Neural progenitor cell (in vitro differentiated cells): Measurements from ENCODE around the gene WDPCP.

Experiments used
- CTCF ChIP-seq: fragments of 200-600 bp; sonication (generic); IDR thresholded peaks from 2 replicates; pipeline ENCODE4 v1.5.1; 2017; ENCODE audit warnings: antibody characterized with exemption, mild to moderate bottlenecking
- EZH2 ChIP-seq: fragments of 200-600 bp; sonication (generic); IDR thresholded peaks from 2 replicates; pipeline ENCODE4 v1.6.1; 2017; ENCODE audit warnings: antibody characterized with exemption, mild to moderate bottlenecking, moderate library complexity
- EZH2phosphoT487 ChIP-seq: fragments of 200-600 bp; sonication (generic); IDR thresholded peaks from 2 replicates; pipeline ENCODE4 v1.6.1; 2017; ENCODE audit warnings: antibody characterized with exemption

GRCh38 chr2:63320669-63321068 is 267.6 kb downstream of the WDPCP start:
- TF ChIP-seq CTCF (no peak), EZH2 (no peak), EZH2phosphoT487 (no peak)
